ENCODE results near the gene DDB1. TPM values are rescaled to one million over a fixed set of nuclear protein-coding genes. Genes with fewer than 3 reads are reported as not detected.

Gene DDB1
- total and polyA plus RNA-seq, 2 of the 13 experiments (the other 11 are each of a cell fraction or from before 2014, with no cell fraction given) = 217 to 266 TPM

DNA sequence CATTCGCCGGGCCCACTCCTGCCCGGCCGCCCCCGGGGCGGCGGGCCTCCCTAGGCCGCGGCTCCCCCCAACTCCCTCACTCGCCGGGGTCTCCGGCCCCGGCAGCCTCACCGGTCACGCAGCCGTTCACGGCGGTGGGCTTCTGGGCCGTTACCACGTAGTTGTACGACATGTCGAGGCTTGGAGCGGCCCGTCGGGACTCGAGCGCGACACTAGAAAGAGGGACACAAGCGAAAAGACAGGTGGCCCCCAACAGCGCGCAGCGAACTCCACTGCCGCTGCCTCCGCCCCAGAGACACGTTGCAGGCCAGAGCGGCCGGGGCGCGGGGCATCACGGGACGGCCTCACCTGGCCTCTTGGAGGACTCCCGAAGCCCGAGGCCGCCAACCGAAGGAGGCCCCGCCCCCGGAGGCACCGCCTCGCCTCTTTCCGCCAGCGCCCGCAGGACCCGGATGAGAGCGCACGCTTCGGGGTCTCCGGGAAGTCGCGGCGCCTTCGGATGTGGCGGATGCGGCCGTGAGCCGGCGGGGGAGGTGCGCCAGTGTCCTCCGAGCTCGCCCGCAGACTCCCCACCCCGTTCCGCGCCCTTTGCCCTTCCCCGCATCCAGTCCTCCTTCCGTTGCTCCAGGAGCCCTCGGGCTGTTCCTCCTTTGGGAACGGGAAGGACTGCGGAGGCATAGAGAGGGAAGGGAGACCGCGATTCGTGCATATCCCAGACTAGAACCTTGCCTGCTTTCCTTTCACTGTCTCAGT is at the start of gene DDB1, which contains the start of gene TKFC (continued):
- TF ChIP-seq, protein P1, sequence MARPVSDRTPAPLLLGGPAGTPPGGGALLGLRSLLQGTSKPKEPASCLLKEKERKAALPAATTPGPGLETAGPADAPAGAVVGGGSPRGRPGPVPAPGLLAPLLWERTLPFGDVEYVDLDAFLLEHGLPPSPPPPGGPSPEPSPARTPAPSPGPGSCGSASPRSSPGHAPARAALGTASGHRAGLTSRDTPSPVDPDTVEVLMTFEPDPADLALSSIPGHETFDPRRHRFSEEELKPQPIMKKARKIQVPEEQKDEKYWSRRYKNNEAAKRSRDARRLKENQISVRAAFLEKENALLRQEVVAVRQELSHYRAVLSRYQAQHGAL (CRISPR knock-in tag; IDR thresholded peaks at IDR 0.05; ENCODE audit: not compliant biosample characterization) = no peak
- no peak for TF ChIP-seq ZNF644 (CRISPR knock-in tag; IDR thresholded peaks at IDR 0.05; ENCODE audit: low read depth)
- TF ChIP-seq ZNF383 (CRISPR knock-in tag; IDR thresholded peaks at IDR 0.05; ENCODE audit: borderline replicate concordance) = no peak
- TF ChIP-seq ZNF883 (CRISPR knock-in tag; IDR thresholded peaks at IDR 0.05; ENCODE audit: not compliant biosample characterization) = peak; percentile 88
- no peak; the same call in 1 of the 2 replicates for TF ChIP-seq ZC3H13 (CRISPR knock-in tag; IDR thresholded peaks at IDR 0.05)
- no peak for TF ChIP-seq ZNF24 (IDR thresholded peaks at IDR 0.05)
- peak; percentile 94 to 97 for TF ChIP-seq POLR2A (IDR thresholded peaks at IDR 0.05; ENCODE audit: insufficient read depth in 1 of 2, low read depth in 2 of 2, low read length in 2 of 2)
- no peak for TF ChIP-seq MAFK (conservative IDR thresholded peaks at IDR 0.05 in 1 of 2, IDR thresholded peaks at IDR 0.05 in 1 of 2; ENCODE audit: low read length in 2 of 2)
- TF ChIP-seq SSRP1 (CRISPR knock-in tag; IDR thresholded peaks at IDR 0.05) = 0 out of 2 replicates have a peak, but pooled peaks have one; percentile 19
- TF ChIP-seq ZNF235 (CRISPR knock-in tag; IDR thresholded peaks at IDR 0.05; ENCODE audit: borderline replicate concordance) = no peak; the same call in 1 of the 2 replicates
- TF ChIP-seq, protein P2, sequence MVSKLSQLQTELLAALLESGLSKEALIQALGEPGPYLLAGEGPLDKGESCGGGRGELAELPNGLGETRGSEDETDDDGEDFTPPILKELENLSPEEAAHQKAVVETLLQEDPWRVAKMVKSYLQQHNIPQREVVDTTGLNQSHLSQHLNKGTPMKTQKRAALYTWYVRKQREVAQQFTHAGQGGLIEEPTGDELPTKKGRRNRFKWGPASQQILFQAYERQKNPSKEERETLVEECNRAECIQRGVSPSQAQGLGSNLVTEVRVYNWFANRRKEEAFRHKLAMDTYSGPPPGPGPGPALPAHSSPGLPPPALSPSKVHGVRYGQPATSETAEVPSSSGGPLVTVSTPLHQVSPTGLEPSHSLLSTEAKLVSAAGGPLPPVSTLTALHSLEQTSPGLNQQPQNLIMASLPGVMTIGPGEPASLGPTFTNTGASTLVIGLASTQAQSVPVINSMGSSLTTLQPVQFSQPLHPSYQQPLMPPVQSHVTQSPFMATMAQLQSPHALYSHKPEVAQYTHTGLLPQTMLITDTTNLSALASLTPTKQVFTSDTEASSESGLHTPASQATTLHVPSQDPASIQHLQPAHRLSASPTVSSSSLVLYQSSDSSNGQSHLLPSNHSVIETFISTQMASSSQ (IDR thresholded peaks at IDR 0.05; ENCODE audit: low read depth) = no peak
- TF ChIP-seq, protein P2 (CRISPR knock-in tag; IDR thresholded peaks at IDR 0.05; ENCODE audit: borderline replicate concordance) = no peak
- TF ChIP-seq, protein P3, sequence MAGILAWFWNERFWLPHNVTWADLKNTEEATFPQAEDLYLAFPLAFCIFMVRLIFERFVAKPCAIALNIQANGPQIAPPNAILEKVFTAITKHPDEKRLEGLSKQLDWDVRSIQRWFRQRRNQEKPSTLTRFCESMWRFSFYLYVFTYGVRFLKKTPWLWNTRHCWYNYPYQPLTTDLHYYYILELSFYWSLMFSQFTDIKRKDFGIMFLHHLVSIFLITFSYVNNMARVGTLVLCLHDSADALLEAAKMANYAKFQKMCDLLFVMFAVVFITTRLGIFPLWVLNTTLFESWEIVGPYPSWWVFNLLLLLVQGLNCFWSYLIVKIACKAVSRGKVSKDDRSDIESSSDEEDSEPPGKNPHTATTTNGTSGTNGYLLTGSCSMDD (CRISPR knock-in tag; IDR thresholded peaks at IDR 0.05) = no peak
- no peak for TF ChIP-seq ISX (CRISPR knock-in tag; conservative IDR thresholded peaks at IDR 0.05)
- peak; percentile 89 for TF ChIP-seq HNRNPK (IDR thresholded peaks at IDR 0.05; ENCODE audit: low read depth, low read length, poor library complexity, severe bottlenecking)
- no peak for TF ChIP-seq ZNF484 (CRISPR knock-in tag; IDR thresholded peaks at IDR 0.05; ENCODE audit: borderline replicate concordance, low read depth)
